T-cell (primary cell): ENCODE results near the gene ALG12. TPM values are rescaled to one million over a fixed set of nuclear protein-coding genes. Genes with fewer than 3 reads are reported as not detected.

Source experiments
- ATAC-seq, 4 experiments: fragments of 200-7000 bp in 3 of 4; fragments of 150-1000 bp in 1 of 4; cut with Tn5 transposase; replicated peaks in 1 of 4; 1 replicate in 3 of 4; 2 replicates in 1 of 4; pipeline ENCODE4 v1.10.0; 2021; ENCODE audit warnings: moderate library complexity in 3 of 4, mild to moderate bottlenecking in 2 of 4, moderate number of reproducible peaks in 1 of 4
- CTCF ChIA-PET, 2 donors: fragments of 300-600 bp; sonication (Branson Sonifier 250); formaldehyde crosslinking; loops; one replicate each; lab custom pipeline; 2022; ENCODE audit warnings: antibody characterized with exemption in 2 of 2; lab: Charles Lee
- POLR2A ChIA-PET, 2 donors: fragments of 300-600 bp; sonication (Branson Sonifier 250); formaldehyde crosslinking; loops; one replicate each; lab custom pipeline; 2022; ENCODE audit warnings: antibody characterized with exemption in 2 of 2; lab: Charles Lee
- DNase-seq, 35 experiments: peaks; one replicate each; pipeline versions ENCODE4 v3.0.0 to v3.0.0-alpha.2; 2013 to 2023
- H3K27ac ChIP-seq: one replicate; pipeline ENCODE4 v1.5.1; 2013; ENCODE audit warnings: low read length
- H3K27me3 ChIP-seq, 2 experiments: replicated peaks in 1 of 2; 1 replicate in 1 of 2; 2 replicates in 1 of 2; pipeline versions ENCODE4 v1.6.1 to v1.7.0; 2013; ENCODE audit warnings: low read length in 1 of 2, mixed read lengths in 1 of 2; ENCODE audit not compliant: control insufficient read depth in 2 of 2, insufficient read depth in 2 of 2; ENCODE audit errors: extremely low read depth in 1 of 2
- H3K36me3 ChIP-seq, 2 donors: 1 replicate in 1 of 2; 2 replicates in 1 of 2; pipeline versions ENCODE4 v1.6.1 to v1.7.0; 2013; ENCODE audit warnings: low read length in 1 of 2; ENCODE audit not compliant: control insufficient read depth in 2 of 2, insufficient read depth in 1 of 2; ENCODE audit errors: extremely low read depth in 1 of 2
- H3K4me1 ChIP-seq, 2 experiments: 1 replicate in 1 of 2; 2 replicates in 1 of 2; pipeline versions ENCODE4 v1.6.1 to v1.7.0; 2013; ENCODE audit warnings: low read length in 2 of 2, mixed read lengths in 1 of 2; ENCODE audit not compliant: insufficient read depth in 2 of 2, control insufficient read depth in 1 of 2; ENCODE audit errors: extremely low read depth in 1 of 2
- H3K4me3 ChIP-seq, 2 donors: 1 replicate in 1 of 2; 2 replicates in 1 of 2; pipeline versions ENCODE4 v1.5.1 to v1.7.0; 2013; ENCODE audit warnings: mild to moderate bottlenecking in 2 of 2, low read length in 1 of 2, moderate library complexity in 1 of 2; ENCODE audit not compliant: control insufficient read depth in 1 of 2; ENCODE audit errors: extremely low read depth in 1 of 2
- H3K9me3 ChIP-seq: 2 replicates; pipeline ENCODE4 v1.7.0; 2013
- H3K27ac Mint-ChIP-seq, 2 donors: one replicate each; pipeline ENCODE4 v1.8.0; 2020 to 2021; ENCODE audit warnings: mild to moderate bottlenecking in 2 of 2, mixed read lengths in 2 of 2
- H3K27me3 Mint-ChIP-seq, 2 donors: one replicate each; pipeline ENCODE4 v1.8.0; 2021 to 2022; ENCODE audit warnings: mixed read lengths in 2 of 2
- H3K36me3 Mint-ChIP-seq: one replicate; pipeline ENCODE4 v1.8.0; 2021; ENCODE audit warnings: mixed read lengths
- H3K4me1 Mint-ChIP-seq, 3 donors: one replicate each; pipeline ENCODE4 v1.8.0; 2020 to 2022; ENCODE audit warnings: mixed read lengths in 3 of 3, mild to moderate bottlenecking in 1 of 3
- H3K4me3 Mint-ChIP-seq, 3 donors: one replicate each; pipeline ENCODE4 v1.8.0; 2020 to 2022; ENCODE audit warnings: mild to moderate bottlenecking in 3 of 3, mixed read lengths in 3 of 3, moderate library complexity in 3 of 3
- H3K9me3 Mint-ChIP-seq, 3 donors: one replicate each; pipeline ENCODE4 v1.8.0; 2020 to 2022; ENCODE audit warnings: mixed read lengths in 3 of 3
- WGBS: methylation state at CpG from one replicate; pipeline ENCODE4 v1.1.5; 2013; ENCODE audit warnings: missing lambda C conversion rate; ENCODE audit not compliant: insufficient coverage; 5-methylcytosine and 5-hydroxymethylcytosine counted together
- total RNA-seq, 35 experiments: library from RNA in 6 of 35; stranded (reverse) in 6 of 35; fragments of 120-200 nt in 1 of 35; gene quantifications; one replicate each; pipeline versions ENCODE4 v1.2.1 to v1.2.4 and lab custom pipeline; 2013 to 2026

Gene ALG12
- total RNA-seq, 5 donors from 2014 or later (not counting 1 experiment from before 2014, with no cell fraction given) = 15.7 to 22.1 (median 15.9) TPM

DNA sequence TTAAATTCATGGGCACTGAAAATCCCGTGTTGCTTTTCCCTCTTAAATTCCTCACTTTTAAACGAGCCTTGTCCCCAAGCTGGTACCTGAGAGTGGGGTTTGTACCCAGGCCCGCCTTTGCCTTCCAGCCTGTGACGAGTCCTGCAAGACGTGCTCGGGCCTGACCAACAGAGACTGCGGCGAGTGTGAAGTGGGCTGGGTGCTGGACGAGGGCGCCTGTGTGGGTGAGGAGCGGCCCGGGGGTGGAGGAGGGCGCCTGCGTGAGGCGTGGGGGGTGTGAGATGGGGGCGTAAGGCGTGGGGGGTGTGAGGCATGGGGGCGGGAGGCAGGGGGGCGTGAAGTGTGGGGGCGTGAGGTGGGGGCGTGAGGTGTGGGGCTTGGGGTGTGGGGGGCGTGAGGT is 4.2 kb upstream of the ALG12 start:
- Mint-ChIP-seq H3K27ac (no peak overlapping the region), H3K4me1 (peaks cover 25 to 51% (median 35%) of the 10 kb centered on the region in 3 donors), H3K36me3 (peaks cover 6% of the 10 kb centered on the region), H3K9me3 (no peaks in the 10 kb centered on the region), H3K4me3 (no peak overlapping the region), H3K27me3 (no peaks in the 10 kb centered on the region)
- DNase-seq (no peak), ATAC-seq (no peak)
- no peak overlapping the region for H3K27ac ChIP-seq
- no peaks in the 10 kb centered on the region for H3K9me3 ChIP-seq
- ChIA-PET POLR2A (no interaction called here), CTCF (no interaction called here)
- 97% methylated on average over 6 of the region's 22 CpGs for WGBS
- no peaks in the 10 kb centered on the region for H3K27me3 ChIP-seq
- peaks cover 25 to 45% of the 10 kb centered on the region in 2 experiments for H3K4me1 ChIP-seq
- H3K36me3 ChIP-seq = peaks cover 12 to 18% of the 10 kb centered on the region in 2 donors
- H3K4me3 ChIP-seq = no peak overlapping the region

DNA sequence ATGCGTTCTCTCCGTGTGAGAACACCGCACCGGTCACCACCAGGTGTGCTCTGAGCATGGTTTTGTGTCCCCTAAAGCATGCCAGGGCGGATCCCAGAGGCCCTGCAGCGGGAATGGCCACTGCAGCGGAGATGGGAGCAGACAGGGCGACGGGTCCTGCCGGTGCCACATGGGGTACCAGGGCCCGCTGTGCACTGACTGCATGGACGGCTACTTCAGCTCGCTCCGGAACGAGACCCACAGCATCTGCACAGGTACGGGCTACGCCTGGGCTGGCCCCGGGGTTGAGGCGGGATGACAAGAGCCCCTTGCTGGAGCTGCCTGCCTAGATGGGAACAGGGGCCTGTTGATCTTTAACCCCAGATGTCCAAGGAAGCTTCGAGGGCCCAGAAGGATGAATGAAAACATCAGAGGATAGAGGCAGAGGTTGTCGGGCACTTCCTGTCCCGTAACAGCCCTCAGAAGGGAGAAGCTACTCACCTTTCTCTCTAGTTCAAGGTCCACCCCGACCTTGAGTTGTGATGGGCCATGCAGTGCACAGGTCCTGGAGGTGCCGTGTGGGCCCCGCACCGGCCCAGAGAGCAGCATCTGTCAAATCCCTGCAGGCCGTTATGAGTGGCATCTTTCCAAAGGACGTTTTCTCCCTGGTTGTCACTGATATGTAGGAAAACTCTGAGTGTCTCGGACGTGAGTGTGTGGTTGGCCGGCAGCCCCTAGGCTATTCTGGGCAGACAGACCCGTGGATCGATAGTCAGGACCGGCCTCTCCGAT is 3.5 kb upstream of the ALG12 start:
- no peak for ATAC-seq
- ChIA-PET POLR2A (no interaction called here), CTCF (no interaction called here)
- H3K27ac ChIP-seq = no peak overlapping the region
- peaks cover 28 to 53% of the 10 kb centered on the region in 2 experiments for H3K4me1 ChIP-seq
- no peak overlapping the region for H3K4me3 ChIP-seq
- Mint-ChIP-seq H3K27ac (no peak overlapping the region), H3K36me3 (peaks cover 6% of the 10 kb centered on the region), H3K4me1 (peaks cover 29 to 52% (median 31%) of the 10 kb centered on the region in 3 donors), H3K9me3 (no peaks in the 10 kb centered on the region), H3K4me3 (no peak overlapping the region), H3K27me3 (no peaks in the 10 kb centered on the region)
- H3K9me3 ChIP-seq = no peaks in the 10 kb centered on the region
- peaks cover 12 to 15% of the 10 kb centered on the region in 2 donors for H3K36me3 ChIP-seq
- over 99% methylated on average over 29 of the region's 35 CpGs for WGBS
- no peaks in the 10 kb centered on the region for H3K27me3 ChIP-seq
- no peak for DNase-seq

DNA sequence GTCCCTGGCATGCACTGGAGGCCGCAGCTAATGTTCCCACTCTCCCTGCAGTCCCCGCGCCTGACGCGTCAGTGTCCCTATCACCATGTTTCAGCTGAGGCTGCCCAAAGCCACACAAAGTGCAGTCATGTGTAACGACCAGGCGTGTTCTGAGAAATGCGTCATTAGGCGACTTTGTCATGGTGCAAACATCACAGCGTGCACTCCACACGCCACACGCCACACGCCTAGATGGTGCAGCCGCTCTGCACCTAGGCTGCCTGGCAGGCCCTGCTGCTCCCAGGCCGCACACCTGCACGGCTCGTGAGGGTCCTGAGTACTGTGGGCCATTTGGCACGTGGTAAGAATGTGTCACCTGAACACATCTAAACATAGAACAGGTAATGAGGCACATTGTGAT is 2.6 kb upstream of the ALG12 start:
- peak overlapping the region in 1 of 3 donors; percentile 54 for H3K4me3 Mint-ChIP-seq
- H3K4me1 ChIP-seq = peaks cover 22 to 53% of the 10 kb centered on the region in 2 experiments
- ChIA-PET POLR2A (no interaction called here), CTCF (no interaction called here)
- H3K27ac Mint-ChIP-seq = no peak overlapping the region
- H3K4me1 Mint-ChIP-seq = peaks cover 22 to 52% (median 28%) of the 10 kb centered on the region in 3 donors
- H3K4me3 ChIP-seq = no peak overlapping the region
- H3K27me3 Mint-ChIP-seq = no peaks in the 10 kb centered on the region
- H3K9me3 Mint-ChIP-seq = no peaks in the 10 kb centered on the region
- DNase-seq (no peak), ATAC-seq (no peak)
- peaks cover 12 to 15% of the 10 kb centered on the region in 2 donors for H3K36me3 ChIP-seq
- WGBS = 95% methylated on average over 18 of the region's 18 CpGs
- no peaks in the 10 kb centered on the region for H3K27me3 ChIP-seq
- no peaks in the 10 kb centered on the region for H3K9me3 ChIP-seq
- H3K27ac ChIP-seq = no peak overlapping the region
- peaks cover 6% of the 10 kb centered on the region for H3K36me3 Mint-ChIP-seq

DNA sequence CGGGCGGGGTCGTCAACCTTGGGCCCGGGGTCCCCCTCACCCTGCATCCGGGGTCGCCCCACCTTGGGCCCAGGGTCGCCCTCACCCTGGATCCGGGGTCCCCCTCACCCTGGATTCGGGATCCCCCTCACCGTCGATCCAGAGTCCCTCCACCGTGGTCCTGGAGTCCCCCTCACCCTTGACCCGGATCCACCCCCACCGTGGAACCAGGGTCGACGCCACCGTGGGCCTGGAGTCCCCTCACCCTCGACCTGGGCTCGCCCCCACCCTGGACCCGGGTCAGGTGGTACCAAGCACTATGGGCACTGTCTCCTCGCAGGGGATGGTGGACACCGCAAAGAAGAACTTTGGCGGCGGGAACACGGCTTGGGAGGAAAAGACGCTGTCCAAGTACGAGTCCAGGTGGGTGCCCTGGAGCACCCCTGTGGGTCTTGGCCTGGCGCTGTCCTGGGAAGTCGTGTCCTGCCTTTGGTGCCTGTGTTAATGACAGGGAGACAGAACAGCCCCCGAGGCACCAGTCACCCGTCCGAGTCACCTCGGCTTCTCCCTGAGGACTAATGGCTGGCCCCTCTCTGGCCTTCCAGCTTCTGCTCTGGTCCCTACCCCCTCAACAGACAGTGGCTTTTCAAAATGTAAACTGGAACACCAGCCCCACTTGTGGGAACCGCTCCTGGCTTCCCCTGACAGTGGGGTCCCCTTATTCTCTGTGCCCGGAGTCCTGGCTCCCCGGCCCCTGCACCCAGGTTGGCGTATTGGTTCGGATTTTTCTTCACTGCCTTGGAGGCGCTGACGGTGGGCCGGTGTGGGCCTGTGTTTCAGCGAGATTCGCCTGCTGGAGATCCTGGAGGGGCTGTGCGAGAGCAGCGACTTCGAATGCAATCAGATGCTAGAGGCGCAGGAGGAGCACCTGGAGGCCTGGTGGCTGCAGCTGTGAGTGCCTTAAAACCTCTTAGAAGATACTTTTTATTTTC is 958 bp upstream of the ALG12 start:
- no peaks in the 10 kb centered on the region for H3K9me3 Mint-ChIP-seq
- H3K27me3 ChIP-seq = no peaks in the 10 kb centered on the region
- peak overlapping the region in 1 of 2 donors; percentile 58 for H3K27ac Mint-ChIP-seq
- POLR2A ChIA-PET = no interaction called here
- DNase-seq (no peak), ATAC-seq (no peak)
- H3K36me3 Mint-ChIP-seq = peaks cover 9% of the 10 kb centered on the region
- H3K4me1 Mint-ChIP-seq = peaks cover 12 to 47% (median 23%) of the 10 kb centered on the region in 3 donors
- H3K4me3 Mint-ChIP-seq = peak overlapping the region; percentile 75 to 85 (median 80)
- no peaks in the 10 kb centered on the region for H3K9me3 ChIP-seq
- no peaks in the 10 kb centered on the region for H3K27me3 Mint-ChIP-seq
- peaks cover 14 to 42% of the 10 kb centered on the region in 2 experiments for H3K4me1 ChIP-seq
- CTCF ChIA-PET = no interaction called here
- 60% methylated on average over 38 of the region's 47 CpGs for WGBS
- H3K27ac ChIP-seq = no peak overlapping the region
- peaks cover 12 to 13% of the 10 kb centered on the region in 2 donors for H3K36me3 ChIP-seq
- peak overlapping the region; percentile 67 to 71 for H3K4me3 ChIP-seq

DNA sequence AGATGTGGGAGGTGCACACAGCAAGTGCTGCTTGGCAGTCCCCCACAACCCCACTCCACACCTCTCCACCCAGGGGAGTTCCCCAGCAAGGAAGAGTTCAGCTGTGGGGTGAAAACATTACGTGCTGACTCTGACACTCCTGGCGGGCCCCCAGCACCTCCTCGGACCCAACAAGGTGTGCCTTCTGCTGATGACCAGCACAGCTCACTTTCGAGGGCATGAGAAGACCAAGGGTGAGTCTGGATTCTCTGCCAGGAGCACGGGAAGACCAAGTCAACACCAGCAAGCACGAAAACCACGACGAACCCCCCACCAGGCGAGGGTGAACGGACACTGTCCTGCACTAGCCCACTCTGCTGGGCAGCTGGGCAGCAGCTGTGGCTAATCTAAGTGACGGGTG is 1.4 kb downstream of the ALG12 start:
- Histone ChIP-seq H3K9me3 (no peaks in the 10 kb centered on the region), H3K4me3 (peak overlapping the region in 1 of 2 donors; percentile 90), H3K4me1 (peaks cover 14 to 35% of the 10 kb centered on the region in 2 experiments), H3K27me3 (no peaks in the 10 kb centered on the region), H3K27ac (no peak overlapping the region), H3K36me3 (peaks cover 17 to 28% of the 10 kb centered on the region in 2 donors)
- ChIA-PET POLR2A (no interaction called here), CTCF (interaction anchor here in 1 of 2 donors (0.6 kb wide), 1 partner anchor 359 kb away, joined by 3 read pairs; no protein-coding TSS in a partner anchor)
- Mint-ChIP-seq H3K27ac (peak overlapping the region in 1 of 2 donors; percentile 77), H3K36me3 (peaks cover 17% of the 10 kb centered on the region), H3K4me1 (peaks cover 18 to 40% (median 23%) of the 10 kb centered on the region in 3 donors), H3K4me3 (peak overlapping the region; percentile 85 to 87 (median 85)), H3K9me3 (no peaks in the 10 kb centered on the region), H3K27me3 (no peaks in the 10 kb centered on the region)
- ATAC-seq (no peak), DNase-seq (peak in 2 of 35 experiments; percentile 14 to 35)
- 84% methylated on average over 11 of the region's 11 CpGs for WGBS

DNA sequence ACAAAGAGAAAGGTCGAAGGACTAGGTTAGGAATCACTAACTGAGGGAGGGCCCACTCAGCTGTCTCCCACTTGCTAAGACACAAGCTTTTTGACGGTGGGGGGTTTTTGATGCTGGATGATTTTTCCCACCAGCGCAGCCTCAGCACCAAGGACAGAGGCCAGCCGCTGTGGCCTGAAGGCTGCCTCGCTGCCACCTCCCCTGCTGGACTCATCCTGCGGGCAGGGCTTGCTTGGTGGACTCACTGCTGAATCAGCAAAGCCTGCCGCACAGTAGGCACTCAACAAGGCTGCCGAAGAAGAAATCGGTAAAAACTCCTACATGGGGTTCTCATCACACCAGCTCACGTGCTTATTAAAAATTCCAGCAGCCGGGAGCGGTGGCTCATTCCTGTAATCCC is 2.6 kb downstream of the ALG12 start:
- ATAC-seq = no peak
- H3K4me1 ChIP-seq = peaks cover 14 to 35% of the 10 kb centered on the region in 2 experiments
- H3K4me3 Mint-ChIP-seq = peak overlapping the region in 1 of 3 donors; percentile 85
- H3K9me3 ChIP-seq = no peaks in the 10 kb centered on the region
- no peak overlapping the region for H3K27ac ChIP-seq
- DNase-seq = no peak
- peaks cover 18 to 36% (median 23%) of the 10 kb centered on the region in 3 donors for H3K4me1 Mint-ChIP-seq
- CTCF ChIA-PET = no interaction called here
- peaks cover 21 to 22% of the 10 kb centered on the region in 2 donors for H3K36me3 ChIP-seq
- POLR2A ChIA-PET = no interaction called here
- peaks cover 15% of the 10 kb centered on the region for H3K36me3 Mint-ChIP-seq
- no peaks in the 10 kb centered on the region for H3K27me3 ChIP-seq
- no peaks in the 10 kb centered on the region for H3K9me3 Mint-ChIP-seq
- no peak overlapping the region for H3K4me3 ChIP-seq
- H3K27me3 Mint-ChIP-seq = no peaks in the 10 kb centered on the region
- no peak overlapping the region for H3K27ac Mint-ChIP-seq
- WGBS = 97% methylated on average over 10 of the region's 12 CpGs
